GM21367 (cell line): ENCODE measurements around the gene D2HGDH.
"Not testable (repeated sequence)": the region's sequence is repeated elsewhere in the genome, so short reads cannot be mapped to it uniquely, and the experiment has no call there.

ENCODE experiments used
- ATAC-seq: cut with Tn5 transposase; IDR thresholded peaks from one replicate; pipeline ENCODE4 v1.9.1; 2021; ENCODE audit not compliant: unreplicated experiment

D2HGDH gene

DNA sequence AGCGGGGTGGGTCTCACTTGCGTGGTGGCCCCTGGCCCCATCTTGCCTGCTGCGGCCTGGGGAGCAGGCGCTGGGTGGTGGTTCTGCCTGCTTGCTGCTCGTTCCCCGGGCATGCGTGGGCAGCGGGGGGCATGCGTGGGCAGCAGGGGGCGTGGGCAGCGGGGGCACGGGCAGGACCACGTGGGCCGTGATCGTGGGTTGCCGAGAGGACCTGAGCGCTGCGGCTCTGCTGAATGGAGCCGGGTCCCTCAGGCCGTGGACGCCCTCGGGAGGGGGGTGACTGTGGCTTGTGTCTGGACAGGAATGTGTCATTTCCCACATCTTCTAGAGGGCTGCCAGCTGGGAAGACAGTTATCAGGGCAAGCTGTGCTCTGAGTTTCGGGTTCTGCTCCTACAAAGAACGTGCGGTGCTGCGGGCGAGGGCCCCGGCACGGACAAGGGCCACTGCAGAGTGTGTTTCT lies 33.9 kb downstream of the D2HGDH start:
- no peak for ATAC-seq

- ATAC-seq = no peak
These were observed 34.4 kb downstream of the D2HGDH start for GRCh38 chr2:241768850-241769249.

GRCh38 chr2:241769819-241770184 lies 35.4 kb downstream of the D2HGDH start:
- no peak for ATAC-seq

GRCh38 chr2:241770185-241770935 lies 35.9 kb downstream of the D2HGDH start:
- ATAC-seq = no peak

GRCh38 chr2:241770936-241771285 lies 36.5 kb downstream of the D2HGDH start:
- ATAC-seq = no peak

GRCh38 chr2:241771286-241772062 lies 37.0 kb downstream of the D2HGDH start:
- no peak for ATAC-seq

- ATAC-seq = no peak
These were observed 37.7 kb downstream of the D2HGDH start for GRCh38 chr2:241772063-241772499.

DNA sequence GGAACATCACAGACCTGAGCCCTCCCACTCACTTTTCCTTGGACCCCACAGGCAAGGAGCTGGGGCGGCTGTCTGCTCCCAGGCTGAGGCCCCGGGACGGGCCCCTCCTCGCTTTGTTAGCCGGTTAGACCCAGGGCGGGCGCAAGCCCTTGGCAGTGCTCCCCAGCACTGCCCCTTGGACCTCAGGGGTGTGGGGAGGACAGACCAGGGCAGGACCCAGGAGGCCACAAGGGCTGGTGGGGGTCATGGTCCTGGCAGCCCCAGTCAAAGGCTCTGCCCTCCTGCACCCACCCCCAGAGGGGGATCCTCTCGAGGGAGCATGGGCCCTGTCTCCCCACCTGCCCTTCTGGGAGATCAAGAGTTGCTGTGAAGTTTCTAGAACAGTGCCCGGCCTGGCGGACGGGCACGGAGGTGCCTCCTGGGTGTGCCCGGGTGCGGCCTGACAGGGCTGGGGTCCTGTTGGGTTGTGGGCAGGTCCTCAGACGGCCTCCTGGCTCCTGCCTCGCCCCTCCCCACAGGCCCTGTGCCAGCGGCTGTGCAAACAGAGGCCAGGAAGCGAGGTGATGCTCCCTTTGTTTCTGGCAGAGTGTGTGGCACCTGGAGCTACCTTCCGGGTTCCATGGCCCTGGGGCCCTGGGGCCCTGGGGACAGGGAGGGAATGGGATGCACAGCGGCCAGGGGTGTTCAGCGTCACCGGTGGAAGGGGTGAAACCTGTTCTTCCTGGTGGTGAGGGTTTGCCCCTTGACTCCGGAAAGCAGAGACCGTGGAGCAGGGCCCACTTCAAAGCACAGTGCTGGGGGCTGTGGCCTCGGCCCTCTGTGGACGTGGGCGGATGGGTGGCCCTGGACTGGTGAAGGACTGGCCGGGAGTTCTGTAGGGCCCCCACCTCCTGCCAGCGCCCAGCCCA lies 39.3 kb downstream of the D2HGDH start:
- ATAC-seq = no peak

DNA sequence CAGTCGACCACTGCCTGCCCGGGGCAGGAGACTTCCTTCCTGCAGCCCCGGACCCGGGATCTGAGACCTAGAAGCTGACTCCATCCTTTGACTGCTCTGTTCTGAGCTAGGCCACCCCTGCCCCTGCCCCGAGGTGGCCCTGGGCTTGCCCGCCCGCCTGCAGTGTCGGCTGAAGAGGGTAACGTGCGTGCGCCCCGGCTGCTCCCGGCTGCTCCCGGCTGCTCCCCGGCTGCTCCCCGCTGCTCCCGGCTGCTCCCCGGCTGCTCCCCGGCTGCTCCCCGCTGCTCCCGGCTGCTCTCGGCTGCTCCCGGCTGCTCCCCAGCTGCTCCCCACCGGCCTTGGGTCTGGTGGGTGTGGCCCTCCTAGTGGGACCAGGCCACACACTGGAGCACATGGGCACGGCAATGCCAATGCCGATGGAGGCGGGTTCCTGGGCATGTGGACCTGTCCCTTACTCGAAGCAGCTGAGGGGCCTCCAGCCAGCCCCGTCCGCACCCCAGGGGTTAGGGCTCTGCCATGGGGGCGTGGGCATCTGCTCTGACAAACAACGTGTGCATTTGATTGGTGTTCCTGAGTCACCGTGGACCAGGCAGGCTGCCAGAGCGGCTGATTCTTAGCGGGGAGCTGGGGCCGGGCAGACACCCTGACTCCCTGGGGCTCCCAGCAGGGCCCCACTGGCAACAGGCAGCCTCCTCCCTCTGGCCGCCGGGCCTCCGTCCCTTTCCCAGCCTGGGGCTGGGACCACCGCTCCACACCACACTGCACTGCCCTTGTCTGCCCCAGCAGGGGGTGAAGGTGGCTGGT lies 40.2 kb downstream of the D2HGDH start:
- ATAC-seq = no peak

DNA sequence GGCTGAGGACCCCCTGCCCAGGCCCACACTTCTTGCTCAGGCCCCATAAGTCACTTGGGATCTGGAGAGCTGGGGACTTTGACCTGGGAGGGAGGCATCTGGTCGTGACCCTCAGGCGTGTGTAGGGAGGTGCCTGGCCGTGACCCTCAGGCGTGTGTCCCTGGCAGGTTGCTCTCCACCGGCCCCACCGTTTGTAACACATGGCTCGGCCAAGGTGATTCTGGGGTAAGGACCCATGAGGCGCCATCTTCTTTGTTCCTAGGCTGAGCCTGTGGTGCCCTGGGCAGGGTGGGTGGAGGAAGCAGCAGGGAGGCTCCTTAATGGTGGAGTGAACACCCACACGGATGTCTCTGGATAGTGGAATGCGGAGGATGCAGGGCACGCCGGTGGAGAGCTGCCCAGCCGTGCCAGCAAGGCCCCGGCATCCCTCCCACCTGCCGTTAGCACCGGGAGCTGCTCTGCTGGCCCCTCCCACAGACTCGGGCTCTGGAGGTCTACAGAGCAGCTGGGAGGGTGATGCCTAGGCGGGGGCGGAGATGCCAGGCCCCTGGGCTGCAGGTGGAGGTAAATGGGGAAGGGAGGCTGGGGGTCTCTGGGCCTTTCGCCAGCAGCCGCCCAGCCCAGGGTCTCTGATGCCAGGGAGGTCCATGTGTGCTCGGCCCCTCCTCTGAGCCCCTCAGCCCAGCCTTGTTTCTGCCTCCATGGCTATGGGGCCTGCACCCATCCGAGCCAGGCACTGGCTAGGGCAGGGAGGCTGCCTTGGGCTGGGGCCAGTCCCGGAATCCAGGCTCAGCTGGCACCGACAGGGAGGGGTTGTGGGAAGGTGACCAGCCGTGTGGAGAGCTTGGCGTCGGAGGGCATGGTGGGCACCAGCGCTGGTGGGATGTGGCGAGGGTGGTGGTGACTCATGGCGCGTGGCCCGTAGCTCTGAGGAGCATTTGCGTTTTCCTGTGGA lies 41.1 kb downstream of the D2HGDH start:
- ATAC-seq = no peak

GRCh38 chr2:241776336-241777169 lies 42.1 kb downstream of the D2HGDH start, which contains the start of gene GAL3ST2:
Gene GAL3ST2 (plus strand): TSS chr2:241776822. CDS start chr2:241776956, 134 bp downstream.
- ATAC-seq = no peak

DNA sequence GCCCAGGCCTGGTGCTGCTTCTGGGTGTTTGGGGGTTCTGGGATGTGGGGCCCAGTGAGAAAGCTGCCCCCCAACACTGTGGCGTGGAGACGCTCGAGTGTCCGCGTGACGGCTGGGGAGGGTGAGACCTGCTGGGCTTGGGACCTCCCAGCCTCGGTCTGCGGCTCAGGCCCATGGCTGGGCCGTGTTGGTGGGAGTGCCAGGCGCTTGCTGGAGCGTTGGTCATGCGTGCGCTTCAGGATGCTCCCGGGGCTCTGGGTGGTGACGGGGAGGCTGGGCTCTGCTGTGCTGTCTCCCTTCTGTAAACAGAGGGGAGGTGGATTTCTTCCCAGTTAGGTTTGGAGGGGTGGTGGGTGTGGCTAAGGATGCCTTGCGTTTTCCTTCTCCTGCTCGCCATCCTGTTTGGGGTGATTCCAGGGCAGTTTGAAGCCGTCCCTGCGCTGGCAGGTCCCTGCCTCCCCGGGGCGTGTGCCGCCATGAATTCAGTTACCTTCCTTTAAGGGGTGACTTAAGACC lies 42.8 kb downstream of the D2HGDH start:
- ATAC-seq = no peak

DNA sequence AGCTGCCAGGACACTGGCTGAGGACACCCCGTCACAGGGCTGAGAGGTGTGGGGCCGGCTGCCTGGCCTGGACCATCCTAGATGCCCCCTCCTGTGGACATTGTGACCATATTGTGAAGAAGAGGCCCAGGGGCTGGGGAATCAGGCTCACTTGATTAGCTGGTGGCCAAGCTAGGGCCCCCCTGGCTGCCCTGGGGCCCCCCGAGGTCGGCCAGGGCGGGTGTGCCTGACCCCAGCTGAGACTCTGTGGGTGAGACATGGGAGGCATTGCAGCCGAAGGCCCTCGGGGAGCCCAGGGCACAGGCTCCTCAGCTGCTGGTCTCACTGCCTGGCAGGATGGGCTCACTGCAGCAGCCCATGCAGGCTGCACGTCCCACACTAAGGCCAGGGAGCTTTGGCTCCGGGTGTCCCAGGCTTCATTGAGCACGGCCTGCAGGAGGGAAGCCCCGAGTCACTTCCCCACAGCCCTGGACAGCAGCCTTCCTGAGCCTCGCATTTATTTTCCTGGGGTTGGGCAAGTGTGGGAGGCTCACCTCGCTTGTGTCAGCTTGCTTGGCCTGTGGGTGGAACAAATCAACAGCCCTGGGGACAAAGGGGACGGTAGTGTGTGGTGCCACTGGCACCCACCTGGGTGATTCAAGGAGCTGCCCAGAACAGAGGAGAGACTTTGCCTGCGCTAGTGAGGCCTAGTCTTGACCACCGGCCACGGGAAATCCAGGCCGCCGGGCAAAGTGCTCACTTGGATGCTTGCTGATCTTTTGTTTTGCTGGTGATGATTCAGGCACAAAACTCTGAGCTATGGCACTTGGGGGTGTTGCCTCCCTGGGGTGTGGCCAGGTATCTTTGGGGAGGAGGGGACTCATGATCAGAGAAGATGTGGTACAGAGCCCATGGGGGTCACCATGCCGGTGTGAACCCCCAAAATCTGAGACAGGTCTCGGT lies 43.5 kb downstream of the D2HGDH start:
- ATAC-seq = no peak

GRCh38 chr2:241780939-241781569 lies 46.6 kb downstream of the D2HGDH start:
- no peak for ATAC-seq

- not testable (repeated sequence) for ATAC-seq
These were observed 47.6 kb downstream of the D2HGDH start for GRCh38 chr2:241782053-241782452.

DNA sequence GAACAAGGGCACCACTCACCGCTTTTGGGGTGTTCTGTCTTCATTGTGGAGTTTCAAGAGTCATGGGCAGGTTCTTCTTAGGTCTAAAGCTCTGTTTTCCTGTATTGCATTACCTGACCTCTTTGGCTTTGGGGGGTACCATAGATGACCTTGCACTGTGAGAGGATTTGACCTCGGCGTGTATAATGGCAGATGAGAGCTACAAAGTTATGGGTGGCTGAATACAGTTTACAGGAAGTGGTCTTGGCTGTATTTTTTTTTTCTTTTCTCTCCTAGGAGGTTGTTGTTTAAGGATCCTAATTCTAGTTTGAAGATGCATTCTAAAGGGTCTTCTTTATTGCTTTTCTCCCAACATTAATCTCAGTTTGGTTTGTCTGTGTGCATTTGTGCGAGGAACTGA lies 53.7 kb downstream of the D2HGDH start:
- ATAC-seq = no peak

- no peak for ATAC-seq
These were observed 54.1 kb downstream of the D2HGDH start for GRCh38 chr2:241788572-241788971.
